ENCODE data around the gene COL25A1.

COL25A1 gene

DNA sequence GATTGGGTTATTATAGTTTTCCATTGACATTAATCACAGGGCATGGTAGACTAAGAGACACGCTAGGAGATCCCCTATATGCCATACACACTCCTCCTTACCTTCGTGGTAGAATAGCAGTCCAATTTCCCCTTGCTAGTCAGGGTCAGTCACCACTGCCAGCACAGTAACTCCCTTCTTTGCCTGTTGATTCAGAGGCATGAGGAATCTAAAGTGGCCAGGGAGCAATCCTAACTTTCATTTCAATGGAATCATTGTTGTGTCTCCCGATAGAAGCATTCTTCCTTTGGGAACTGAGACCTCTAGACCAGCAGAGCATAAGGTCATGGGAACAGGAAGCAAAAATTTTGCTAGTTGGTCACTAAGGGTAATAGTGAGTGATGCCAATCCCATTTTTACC, 51.1 kb downstream of the COL25A1 start:
- no peak overlapping the region for H3K4me3 ChIP-seq (ENCODE audit: control insufficient read depth, low read depth, low read length)
- TF ChIP-seq, protein P1, sequence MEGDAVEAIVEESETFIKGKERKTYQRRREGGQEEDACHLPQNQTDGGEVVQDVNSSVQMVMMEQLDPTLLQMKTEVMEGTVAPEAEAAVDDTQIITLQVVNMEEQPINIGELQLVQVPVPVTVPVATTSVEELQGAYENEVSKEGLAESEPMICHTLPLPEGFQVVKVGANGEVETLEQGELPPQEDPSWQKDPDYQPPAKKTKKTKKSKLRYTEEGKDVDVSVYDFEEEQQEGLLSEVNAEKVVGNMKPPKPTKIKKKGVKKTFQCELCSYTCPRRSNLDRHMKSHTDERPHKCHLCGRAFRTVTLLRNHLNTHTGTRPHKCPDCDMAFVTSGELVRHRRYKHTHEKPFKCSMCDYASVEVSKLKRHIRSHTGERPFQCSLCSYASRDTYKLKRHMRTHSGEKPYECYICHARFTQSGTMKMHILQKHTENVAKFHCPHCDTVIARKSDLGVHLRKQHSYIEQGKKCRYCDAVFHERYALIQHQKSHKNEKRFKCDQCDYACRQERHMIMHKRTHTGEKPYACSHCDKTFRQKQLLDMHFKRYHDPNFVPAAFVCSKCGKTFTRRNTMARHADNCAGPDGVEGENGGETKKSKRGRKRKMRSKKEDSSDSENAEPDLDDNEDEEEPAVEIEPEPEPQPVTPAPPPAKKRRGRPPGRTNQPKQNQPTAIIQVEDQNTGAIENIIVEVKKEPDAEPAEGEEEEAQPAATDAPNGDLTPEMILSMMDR (IDR thresholded peaks at IDR 0.05; ENCODE audit: control insufficient read depth, insufficient read depth, low read depth, low read length, missing control alignments) = no peak
- no peak for DNase-seq (ENCODE audit: low read depth)

GRCh38 chr4:109248322-109248900, 54.0 kb downstream of the COL25A1 start:
- TF ChIP-seq, protein P1 (IDR thresholded peaks at IDR 0.05; ENCODE audit: control insufficient read depth, insufficient read depth, low read depth, low read length, missing control alignments) = no peak
- no peak for DNase-seq (ENCODE audit: low read depth)

GRCh38 chr4:109243871-109244270, 58.6 kb downstream of the COL25A1 start:
- TF ChIP-seq, protein P1 (IDR thresholded peaks at IDR 0.05; ENCODE audit: control insufficient read depth, insufficient read depth, low read depth, low read length, missing control alignments) = no peak
- H3K4me3 ChIP-seq (ENCODE audit: control insufficient read depth, low read depth, low read length) = no peak overlapping the region
- DNase-seq (ENCODE audit: low read depth) = no peak

More at GRCh38 chr4:109248322-109248900, 54.0 kb downstream of the COL25A1 start:
- no peak overlapping the region for H3K4me3 ChIP-seq (ENCODE audit: control insufficient read depth, low read depth, low read length)

DNA sequence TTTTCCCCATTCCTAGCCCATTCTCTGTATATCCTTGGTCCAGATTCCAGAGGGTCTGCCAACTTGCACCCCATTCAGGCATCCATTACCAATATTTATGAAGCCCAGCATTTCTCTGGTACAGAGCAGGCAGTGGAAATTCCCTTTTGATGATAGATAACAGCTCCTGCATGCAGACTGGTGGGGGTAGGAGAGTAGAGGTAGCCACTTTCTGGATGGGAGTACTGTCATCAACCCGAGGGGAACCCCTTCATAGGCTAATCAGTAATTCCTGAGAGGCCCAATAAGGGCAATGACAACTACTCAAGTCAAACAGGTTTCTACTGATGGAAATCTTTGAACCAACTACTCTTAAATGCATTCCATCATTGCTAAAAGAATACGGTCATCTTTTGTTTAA, 63.7 kb downstream of the COL25A1 start:
- TF ChIP-seq, protein P1 (IDR thresholded peaks at IDR 0.05; ENCODE audit: control insufficient read depth, insufficient read depth, low read depth, low read length, missing control alignments) = no peak
- no peak for DNase-seq (ENCODE audit: low read depth)
- H3K4me3 ChIP-seq (ENCODE audit: control insufficient read depth, low read depth, low read length) = no peak overlapping the region

DNA sequence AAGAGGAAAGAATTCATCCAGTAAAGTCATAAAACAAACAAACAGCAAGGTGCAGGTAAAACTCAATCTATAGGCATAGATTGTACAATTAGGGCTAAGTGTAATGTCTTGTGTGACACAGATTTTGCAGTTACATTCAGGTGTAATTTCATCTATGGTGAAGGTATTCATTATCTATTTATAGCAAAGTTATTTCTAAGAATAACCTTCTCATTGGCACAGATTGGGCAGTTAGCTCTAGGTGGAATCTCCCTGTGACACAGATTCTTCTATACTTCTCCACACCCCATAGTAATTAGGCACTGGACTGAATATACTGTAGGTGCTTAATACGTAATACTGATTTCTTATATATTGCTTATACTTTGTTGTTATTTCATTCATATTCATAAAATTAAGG, 66.8 kb downstream of the COL25A1 start:
- no peak for DNase-seq (ENCODE audit: low read depth)
- H3K4me3 ChIP-seq (ENCODE audit: control insufficient read depth, low read depth, low read length) = no peak overlapping the region
- TF ChIP-seq, protein P1 (IDR thresholded peaks at IDR 0.05; ENCODE audit: control insufficient read depth, insufficient read depth, low read depth, low read length, missing control alignments) = no peak

DNA sequence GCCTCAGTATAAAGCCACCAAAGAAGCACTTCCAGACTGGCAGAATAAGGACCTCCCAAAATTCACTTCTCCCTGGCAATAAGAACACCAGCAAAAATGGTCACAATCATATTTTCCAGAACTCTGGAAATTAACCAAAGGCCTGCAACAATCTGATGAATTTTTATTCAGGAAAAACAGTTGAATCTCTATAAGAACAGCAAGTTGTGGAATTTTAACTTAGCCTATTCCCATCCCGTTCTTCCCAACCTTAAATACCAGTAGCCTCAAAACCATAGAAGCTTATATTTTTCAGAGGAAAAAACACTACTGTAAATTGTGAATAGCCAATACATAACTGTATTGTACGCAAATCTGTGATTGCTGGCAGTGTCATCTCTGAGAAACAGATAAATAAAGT, 67.9 kb downstream of the COL25A1 start:
- TF ChIP-seq, protein P1 (IDR thresholded peaks at IDR 0.05; ENCODE audit: control insufficient read depth, insufficient read depth, low read depth, low read length, missing control alignments) = no peak
- no peak for DNase-seq (ENCODE audit: low read depth)
- H3K4me3 ChIP-seq (ENCODE audit: control insufficient read depth, low read depth, low read length) = no peak overlapping the region

All from AG09309 (cell line).